Lower leg skin (tissue), 3 donors: Measurements from ENCODE around the gene ANKRD42.

Experiments used
- POLR2A ChIP-seq, 2 donors: fragments of 450-650 bp; IDR thresholded peaks; one replicate each; pipeline ENCODE4 v1.6.1; 2016 to 2017; ENCODE audit warnings: antibody characterized with exemption in 2 of 2, mild to moderate bottlenecking in 1 of 2, moderate library complexity in 1 of 2
- TF ChIP-seq, protein P1 (sequence below), 3 donors: fragments of 450-650 bp; IDR thresholded peaks; one replicate each; pipeline ENCODE4 v1.5.1; 2016; ENCODE audit warnings: antibody characterized with exemption in 3 of 3, mild to moderate bottlenecking in 3 of 3, moderate library complexity in 2 of 3

DNA sequence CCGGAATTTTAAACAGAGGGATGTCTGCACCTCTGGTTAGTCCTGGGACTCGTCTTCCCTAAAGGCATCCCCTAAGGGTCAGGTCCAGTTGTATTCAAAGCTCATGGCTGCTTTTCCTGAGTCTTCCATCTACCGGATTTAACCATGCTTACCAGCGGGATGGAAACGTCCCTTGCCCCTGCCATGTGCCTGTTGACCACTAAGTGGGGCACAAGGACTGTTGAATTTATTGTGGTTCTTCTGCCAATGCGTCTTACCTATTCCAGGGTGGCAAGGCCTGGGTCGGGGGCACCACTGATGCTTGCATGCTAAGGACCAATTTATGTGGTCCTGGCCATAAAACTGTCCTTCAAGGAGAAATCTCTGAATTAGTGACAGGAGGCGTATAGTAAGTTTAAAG, 25.6 kb downstream of the ANKRD42 start:
- TF ChIP-seq, protein P1, sequence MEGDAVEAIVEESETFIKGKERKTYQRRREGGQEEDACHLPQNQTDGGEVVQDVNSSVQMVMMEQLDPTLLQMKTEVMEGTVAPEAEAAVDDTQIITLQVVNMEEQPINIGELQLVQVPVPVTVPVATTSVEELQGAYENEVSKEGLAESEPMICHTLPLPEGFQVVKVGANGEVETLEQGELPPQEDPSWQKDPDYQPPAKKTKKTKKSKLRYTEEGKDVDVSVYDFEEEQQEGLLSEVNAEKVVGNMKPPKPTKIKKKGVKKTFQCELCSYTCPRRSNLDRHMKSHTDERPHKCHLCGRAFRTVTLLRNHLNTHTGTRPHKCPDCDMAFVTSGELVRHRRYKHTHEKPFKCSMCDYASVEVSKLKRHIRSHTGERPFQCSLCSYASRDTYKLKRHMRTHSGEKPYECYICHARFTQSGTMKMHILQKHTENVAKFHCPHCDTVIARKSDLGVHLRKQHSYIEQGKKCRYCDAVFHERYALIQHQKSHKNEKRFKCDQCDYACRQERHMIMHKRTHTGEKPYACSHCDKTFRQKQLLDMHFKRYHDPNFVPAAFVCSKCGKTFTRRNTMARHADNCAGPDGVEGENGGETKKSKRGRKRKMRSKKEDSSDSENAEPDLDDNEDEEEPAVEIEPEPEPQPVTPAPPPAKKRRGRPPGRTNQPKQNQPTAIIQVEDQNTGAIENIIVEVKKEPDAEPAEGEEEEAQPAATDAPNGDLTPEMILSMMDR (IDR thresholded peaks at IDR 0.05): no peak
- no peak for TF ChIP-seq POLR2A (IDR thresholded peaks at IDR 0.05)
